GM18526 (cell line): ENCODE results near the gene SPACA9.

Source experiments
- POLR2A ChIP-seq: IDR thresholded peaks from 3 replicates; pipeline ENCODE4 v1.6.1; 2011; ENCODE audit not compliant: insufficient read length; ENCODE audit errors: extremely low read depth

The SPACA9 gene

GRCh38 chr9:132855904-132856303 lies 22.8 kb upstream of the SPACA9 start:
- TF ChIP-seq POLR2A: no peak

- no peak for TF ChIP-seq POLR2A
Measured at GRCh38 chr9:132857031-132857430, 21.7 kb upstream of the SPACA9 start.

- TF ChIP-seq POLR2A: no peak
Measured at GRCh38 chr9:132857616-132858342, 20.9 kb upstream of the SPACA9 start.

- no peak for TF ChIP-seq POLR2A
Measured at GRCh38 chr9:132858751-132859150, 19.9 kb upstream of the SPACA9 start.

- TF ChIP-seq POLR2A: no peak
Measured at GRCh38 chr9:132861666-132862065, 17.0 kb upstream of the SPACA9 start.

GRCh38 chr9:132862533-132862932 lies 16.2 kb upstream of the SPACA9 start:
- no peak for TF ChIP-seq POLR2A

- no peak for TF ChIP-seq POLR2A
Measured at GRCh38 chr9:132863096-132863495, 15.6 kb upstream of the SPACA9 start.

- TF ChIP-seq POLR2A: no peak
Measured at GRCh38 chr9:132864277-132864676, 14.4 kb upstream of the SPACA9 start.

GRCh38 chr9:132864691-132865090 lies 14.0 kb upstream of the SPACA9 start:
- no peak for TF ChIP-seq POLR2A

- no peak for TF ChIP-seq POLR2A
Measured at GRCh38 chr9:132866898-132867297, 11.8 kb upstream of the SPACA9 start.

GRCh38 chr9:132869266-132869665 lies 9.4 kb upstream of the SPACA9 start:
- TF ChIP-seq POLR2A: no peak

GRCh38 chr9:132873403-132873802 lies 5.3 kb upstream of the SPACA9 start:
- no peak for TF ChIP-seq POLR2A

GRCh38 chr9:132875159-132875558 lies 3.5 kb upstream of the SPACA9 start:
- no peak for TF ChIP-seq POLR2A

- no peak for TF ChIP-seq POLR2A
Measured at GRCh38 chr9:132876849-132877248, 1.8 kb upstream of the SPACA9 start.

GRCh38 chr9:132877458-132877823 lies 1.3 kb upstream of the SPACA9 start:
- TF ChIP-seq POLR2A: no peak

- TF ChIP-seq POLR2A: no peak
Measured at GRCh38 chr9:132877824-132878694, 639 bp upstream of the SPACA9 start, which contains the start of gene AK8. Gene AK8 (minus strand): TSS chr9:132878284. CDS start chr9:132878255, 29 bp downstream.
